Caki2 (cell line): ENCODE measurements around the gene NUBPL. TPM values are rescaled to one million over a fixed set of nuclear protein-coding genes. Genes with fewer than 3 reads are reported as not detected.
"Not testable (repeated sequence)": the region's sequence is repeated elsewhere in the genome, so short reads cannot be mapped to it uniquely, and the experiment has no call there.

ENCODE experiments used
- DNase-seq: peaks from one replicate; pipeline ENCODE4 v3.0.0-alpha.2; 2015; ENCODE audit warnings: low read depth
- in situ Hi-C: cut with HindIII; loops from 2 replicates; pipeline ENCODE4 v1.10.0; 2016; ENCODE audit warnings: low sequenced_read_pairs, low pct_unique_long_range_greater_than_20kb, mixed read lengths
- total RNA-seq: library from RNA; depleted of rRNA; stranded (reverse); fragments of >200 nt; shearing (Covaris generic); gene quantifications from 2 replicates; pipeline ENCODE4 v1.2.3, GENCODE V29; 2014; ENCODE audit warnings: low replicate concordance

The NUBPL gene
- total RNA-seq, 1 experiment from 2014 or later = 8.0 TPM

GRCh38 chr14:31828946-31829868 is 268.0 kb downstream of the NUBPL start:
- peak; percentile 45 for DNase-seq
- in situ Hi-C loops = no loop called here

GRCh38 chr14:31834616-31835015 is 273.4 kb downstream of the NUBPL start:
- in situ Hi-C loops = no loop called here
- DNase-seq = no peak

GRCh38 chr14:31835049-31835448 is 273.8 kb downstream of the NUBPL start:
- in situ Hi-C loops = no loop called here
- peak; percentile 26 for DNase-seq

- in situ Hi-C loops = no loop called here
- no peak for DNase-seq
Measured at GRCh38 chr14:31837031-31837430, 275.8 kb downstream of the NUBPL start.

GRCh38 chr14:31842899-31843298 is 281.7 kb downstream of the NUBPL start:
- in situ Hi-C loops = no loop called here
- no peak for DNase-seq

GRCh38 chr14:31843361-31844091 is 282.3 kb downstream of the NUBPL start:
- in situ Hi-C loops = no loop called here

GRCh38 chr14:31854508-31855075 is 293.4 kb downstream of the NUBPL start:
- DNase-seq = no peak
- in situ Hi-C loops = no loop called here

More at GRCh38 chr14:31843361-31844091, 282.3 kb downstream of the NUBPL start:
- DNase-seq = peak; percentile 17

- no peak for DNase-seq
Measured at GRCh38 chr14:31855262-31855661, 294.1 kb downstream of the NUBPL start.

GRCh38 chr14:31856003-31856402 is 294.8 kb downstream of the NUBPL start:
- DNase-seq, in situ Hi-C loops: not testable (repeated sequence)

More at GRCh38 chr14:31855262-31855661, 294.1 kb downstream of the NUBPL start:
- in situ Hi-C loops = no loop called here

GRCh38 chr14:31858868-31859267 is 297.7 kb downstream of the NUBPL start:
- no peak for DNase-seq

GRCh38 chr14:31864937-31865855 is 304.0 kb downstream of the NUBPL start:
- in situ Hi-C loops = no loop called here
- DNase-seq = no peak

More at GRCh38 chr14:31858868-31859267, 297.7 kb downstream of the NUBPL start:
- in situ Hi-C loops = no loop called here

GRCh38 chr14:31867570-31867969 is 306.4 kb downstream of the NUBPL start:
- in situ Hi-C loops = no loop called here
- no peak for DNase-seq

- DNase-seq, in situ Hi-C loops: not testable (repeated sequence)
Measured at GRCh38 chr14:31868096-31868495, 306.9 kb downstream of the NUBPL start.

- in situ Hi-C loops = no loop called here
- DNase-seq = no peak
Measured at GRCh38 chr14:31876741-31877140, 315.5 kb downstream of the NUBPL start.

GRCh38 chr14:31877255-31877798 is 316.1 kb downstream of the NUBPL start:
- no peak for DNase-seq
- in situ Hi-C loops = no loop called here

- in situ Hi-C loops = no loop called here
- DNase-seq = no peak
Measured at GRCh38 chr14:31879661-31880348, 318.6 kb downstream of the NUBPL start.

GRCh38 chr14:31880935-31881334 is 319.7 kb downstream of the NUBPL start:
- DNase-seq = peak; percentile 43
- in situ Hi-C loops = no loop called here
